Measurements from ENCODE around the gene TSPAN2.

DNA sequence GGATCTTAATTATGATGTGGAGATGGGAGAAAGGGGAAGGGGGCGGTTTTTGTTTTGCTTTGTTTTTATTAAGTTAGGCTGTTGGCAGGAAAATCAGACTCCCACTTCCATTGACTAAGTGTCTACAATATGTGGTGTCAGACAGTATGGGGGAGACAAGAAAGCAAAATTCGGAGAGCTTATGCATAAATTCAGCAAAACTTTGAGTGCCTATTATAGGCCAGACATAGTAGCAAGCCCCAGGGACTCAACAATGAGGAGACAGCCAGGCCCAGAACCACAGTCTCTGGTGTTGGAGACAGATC, 835 bp upstream of the TSPAN2 start:
- TF ChIP-seq CREB1 (IDR thresholded peaks at IDR 0.05; ENCODE audit: low read depth), result no peak
- no peak; the same call in 1 of the 2 replicates for TF ChIP-seq EP300 (IDR thresholded peaks at IDR 0.05; ENCODE audit: borderline replicate concordance)
- TF ChIP-seq TAF1 (IDR thresholded peaks at IDR 0.05; ENCODE audit: low read depth), result no peak
- TF ChIP-seq TCF12 (IDR thresholded peaks at IDR 0.05; ENCODE audit: low read depth), result no peak
- no peak for TF ChIP-seq REST (IDR thresholded peaks at IDR 0.05; ENCODE audit: low read depth)
- no peak for TF ChIP-seq CEBPB (IDR thresholded peaks at IDR 0.05)
